Activated T-helper 1 cell treated with anti-CD3 and anti-CD28 coated beads, Interleukin-12 subunit alpha, Interleukin-12 subunit beta, Interleukin-2, Interleukin-4 antibody, amounts not matched to agents 30 ng/mL and 10 ng/mL and 1 ng/mL, durations not matched to agents 14 hours and 24 hours and 36 hours (primary cell): ENCODE results near the gene ORC1. TPM values are rescaled to one million over a fixed set of nuclear protein-coding genes. Genes with fewer than 3 reads are reported as not detected.
"Not testable (repeated sequence)": the region's sequence is repeated elsewhere in the genome, so short reads cannot be mapped to it uniquely, and the experiment has no call there.

Experiments used
- DNase-seq: peaks from one replicate; pipeline ENCODE4 v3.0.0; 2021; ENCODE audit warnings: low spot score
- H3K27ac Mint-ChIP-seq: one replicate; pipeline ENCODE4 v1.8.0; 2021; ENCODE audit warnings: mild to moderate bottlenecking, mixed read lengths
- H3K27me3 Mint-ChIP-seq: one replicate; pipeline ENCODE4 v1.8.0; 2022; ENCODE audit warnings: mild to moderate bottlenecking, moderate library complexity, mixed read lengths; ENCODE audit not compliant: insufficient read depth
- H3K36me3 Mint-ChIP-seq: one replicate; pipeline ENCODE4 v1.8.0; 2021; ENCODE audit warnings: low read depth, mixed read lengths
- H3K4me1 Mint-ChIP-seq: one replicate; pipeline ENCODE4 v1.8.0; 2021; ENCODE audit warnings: low read depth, mixed read lengths
- H3K4me3 Mint-ChIP-seq: one replicate; pipeline ENCODE4 v1.8.0; 2021; ENCODE audit warnings: mild to moderate bottlenecking, moderate library complexity, mixed read lengths
- H3K9me3 Mint-ChIP-seq: one replicate; pipeline ENCODE4 v1.8.0; 2021; ENCODE audit warnings: mixed read lengths
- intact Hi-C: fragments of 100-400 bp; cut with micrococcal nuclease; formaldehyde crosslinking; loops from one replicate; pipeline ENCODE4 v1.15.1; 2024
- total RNA-seq: library from RNA; stranded (reverse); gene quantifications from 2 replicates; pipeline ENCODE4 v1.2.3, GENCODE V29; 2022

The ORC1 gene
- total RNA-seq, 1 donor from 2014 or later = 39.6 TPM

DNA sequence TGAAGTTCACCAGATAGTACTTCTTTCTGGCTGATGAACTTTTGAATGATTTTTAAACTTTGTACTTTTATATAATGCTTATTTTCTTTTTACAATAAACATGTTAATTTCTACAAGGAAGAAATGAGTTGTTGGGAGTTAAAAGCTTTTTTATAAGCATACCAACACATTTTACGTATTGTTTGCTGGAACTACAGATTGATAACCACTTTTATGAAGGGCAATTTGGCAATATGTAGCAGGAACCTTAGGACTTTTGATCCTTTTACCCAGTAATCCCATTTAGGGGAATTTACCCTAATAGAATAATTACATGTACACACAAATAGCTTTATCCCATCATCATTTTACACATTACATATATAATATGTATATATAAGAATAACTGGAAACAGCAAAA lies 16.5 kb upstream of the ORC1 start:
- H3K27me3 Mint-ChIP-seq = no peaks in the 10 kb centered on the region
- H3K9me3 Mint-ChIP-seq = no peaks in the 10 kb centered on the region
- H3K27ac Mint-ChIP-seq = no peak overlapping the region
- peaks cover 47% of the 10 kb centered on the region for H3K36me3 Mint-ChIP-seq
- H3K4me1 Mint-ChIP-seq = peaks cover 45% of the 10 kb centered on the region
- DNase-seq = no peak
- no peak overlapping the region for H3K4me3 Mint-ChIP-seq
- intact Hi-C loops = loop anchor here (5.0 kb wide), 2 partner anchors 53 to 132 kb away; partner anchors contain the start of genes CC2D1B and TUT4

- Mint-ChIP-seq H3K27me3 (no peaks in the 10 kb centered on the region), H3K9me3 (no peaks in the 10 kb centered on the region), H3K4me1 (peaks cover 18% of the 10 kb centered on the region), H3K27ac (no peak overlapping the region), H3K36me3 (peaks cover 60% of the 10 kb centered on the region), H3K4me3 (no peak overlapping the region)
- no peak for DNase-seq
- intact Hi-C loops = no loop called here
Measured at GRCh38 chr1:52416811-52417210, 12.6 kb upstream of the ORC1 start.

- H3K36me3 Mint-ChIP-seq = peaks cover 69% of the 10 kb centered on the region
- no peak overlapping the region for H3K27ac Mint-ChIP-seq
- no peaks in the 10 kb centered on the region for H3K27me3 Mint-ChIP-seq
- peaks cover 14% of the 10 kb centered on the region for H3K4me1 Mint-ChIP-seq
- no peaks in the 10 kb centered on the region for H3K9me3 Mint-ChIP-seq
- intact Hi-C loops = no loop called here
- H3K4me3 Mint-ChIP-seq = no peak overlapping the region
- DNase-seq = no peak
Measured at GRCh38 chr1:52414942-52415341, 10.7 kb upstream of the ORC1 start.

- H3K36me3 Mint-ChIP-seq = peaks cover 69% of the 10 kb centered on the region
- H3K9me3 Mint-ChIP-seq = no peaks in the 10 kb centered on the region
- H3K27ac Mint-ChIP-seq = no peak overlapping the region
- peaks cover 9% of the 10 kb centered on the region for H3K4me1 Mint-ChIP-seq
- H3K27me3 Mint-ChIP-seq = no peaks in the 10 kb centered on the region
- no peak overlapping the region for H3K4me3 Mint-ChIP-seq
- DNase-seq = no peak
- intact Hi-C loops = no loop called here
Measured at GRCh38 chr1:52413410-52413989, 9.3 kb upstream of the ORC1 start.

- Mint-ChIP-seq H3K27me3 (no peaks in the 10 kb centered on the region), H3K9me3 (no peaks in the 10 kb centered on the region), H3K4me1 (peaks cover 45% of the 10 kb centered on the region), H3K36me3 (peaks cover 40% of the 10 kb centered on the region), H3K4me3 (peak overlapping the region; percentile 100), H3K27ac (peak overlapping the region; percentile 100)
- intact Hi-C loops = loop anchor here (1.0 to 10.0 kb wide), 13 partner anchors 19 to 815 kb away; partner anchors contain the start of genes BTF3L4, CC2D1B, COA7 and CPT2
- no peak for DNase-seq
Measured at GRCh38 chr1:52404975-52405338, 734 bp upstream of the ORC1 start.

DNA sequence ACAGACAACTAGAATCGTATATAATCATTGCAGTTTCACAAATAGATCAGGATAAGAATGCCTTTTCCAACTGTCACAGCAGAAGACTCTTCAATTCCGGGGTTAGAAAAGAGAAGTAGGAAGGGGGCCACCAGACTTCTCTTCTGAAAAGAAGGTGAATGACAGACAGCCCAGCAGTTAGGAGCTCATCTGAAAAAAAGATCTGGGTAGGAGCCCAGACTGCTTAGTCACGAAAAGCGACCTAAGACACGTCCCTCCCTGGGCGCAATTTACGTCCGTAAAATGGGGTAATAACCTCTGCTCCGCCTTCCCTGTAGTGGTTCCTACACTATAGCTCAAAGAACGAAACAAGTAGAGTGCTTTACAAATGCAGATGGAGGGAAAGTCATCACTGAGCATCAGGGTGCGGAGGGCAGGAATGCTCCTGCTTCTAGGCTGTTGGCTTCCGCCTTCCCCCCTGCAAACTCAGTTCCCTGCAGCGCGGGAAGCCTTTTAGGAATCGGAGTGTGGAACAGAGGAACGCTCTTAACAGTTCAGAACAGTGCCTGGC lies 582 bp downstream of the ORC1 start:
- H3K4me1 Mint-ChIP-seq = peaks cover 45% of the 10 kb centered on the region
- H3K36me3 Mint-ChIP-seq = peaks cover 39% of the 10 kb centered on the region
- no peaks in the 10 kb centered on the region for H3K27me3 Mint-ChIP-seq
- intact Hi-C loops = loop anchor here (1.0 to 10.0 kb wide), 13 partner anchors 21 to 817 kb away; partner anchors contain the start of genes BTF3L4, CC2D1B, COA7 and CPT2
- H3K9me3 Mint-ChIP-seq = no peaks in the 10 kb centered on the region
- DNase-seq = peak; percentile 65
- peak overlapping the region; percentile 100 for H3K4me3 Mint-ChIP-seq
- H3K27ac Mint-ChIP-seq = peak overlapping the region; percentile 100

DNA sequence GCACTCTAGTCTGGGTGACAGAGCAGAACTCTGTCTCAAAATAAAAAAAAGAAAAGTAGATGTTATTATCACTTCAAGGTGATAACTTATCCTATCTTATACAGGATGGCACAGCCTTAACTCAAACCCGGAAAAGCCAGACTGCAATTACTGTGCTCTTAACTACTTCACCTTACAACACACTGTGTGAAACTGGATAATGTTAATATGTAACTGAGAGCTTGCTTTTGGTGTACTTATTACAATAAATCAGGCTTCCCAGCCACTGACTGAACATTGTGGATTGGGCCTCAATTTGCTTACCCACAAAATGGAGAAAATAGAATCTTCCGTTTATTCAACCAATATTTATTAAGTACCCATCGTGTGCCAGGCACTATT lies 1.4 kb downstream of the ORC1 start:
- H3K9me3 Mint-ChIP-seq = no peaks in the 10 kb centered on the region
- H3K36me3 Mint-ChIP-seq = peaks cover 34% of the 10 kb centered on the region
- peaks cover 45% of the 10 kb centered on the region for H3K4me1 Mint-ChIP-seq
- H3K27ac Mint-ChIP-seq = peak overlapping the region; percentile 29
- peak overlapping the region; percentile 100 for H3K4me3 Mint-ChIP-seq
- H3K27me3 Mint-ChIP-seq = no peaks in the 10 kb centered on the region
- no peak for DNase-seq
- intact Hi-C loops = loop anchor here (5.0 to 10.0 kb wide), 3 partner anchors 122 to 794 kb away; partner anchors contain the start of genes CPT2 and ECHDC2

DNA sequence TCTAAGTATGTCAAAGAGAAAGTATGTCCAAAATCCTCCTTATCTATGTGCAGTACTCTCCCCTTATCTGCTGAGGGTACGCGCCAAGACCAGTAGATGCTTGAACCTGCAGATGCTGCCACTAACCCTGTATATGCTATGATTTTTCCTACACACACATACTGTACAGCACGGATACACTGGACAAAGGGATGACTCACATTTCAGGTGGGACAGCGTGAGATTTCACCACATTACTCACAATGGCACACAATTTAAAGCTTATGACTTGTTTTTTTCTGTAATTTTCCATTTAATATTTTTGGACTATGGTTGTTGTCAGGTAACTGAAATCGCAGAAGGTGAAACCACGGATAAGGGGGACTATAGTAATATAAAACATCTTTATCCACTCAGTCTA lies 4.1 kb downstream of the ORC1 start:
- Mint-ChIP-seq H3K27ac (no peak overlapping the region), H3K27me3 (no peaks in the 10 kb centered on the region), H3K9me3 (no peaks in the 10 kb centered on the region), H3K4me1 (peaks cover 32% of the 10 kb centered on the region), H3K36me3 (peaks cover 37% of the 10 kb centered on the region), H3K4me3 (no peak overlapping the region)
- intact Hi-C loops = loop anchor here (5.0 to 10.0 kb wide), 3 partner anchors 125 to 797 kb away; partner anchors contain the start of genes CPT2 and ECHDC2
- no peak for DNase-seq

DNA sequence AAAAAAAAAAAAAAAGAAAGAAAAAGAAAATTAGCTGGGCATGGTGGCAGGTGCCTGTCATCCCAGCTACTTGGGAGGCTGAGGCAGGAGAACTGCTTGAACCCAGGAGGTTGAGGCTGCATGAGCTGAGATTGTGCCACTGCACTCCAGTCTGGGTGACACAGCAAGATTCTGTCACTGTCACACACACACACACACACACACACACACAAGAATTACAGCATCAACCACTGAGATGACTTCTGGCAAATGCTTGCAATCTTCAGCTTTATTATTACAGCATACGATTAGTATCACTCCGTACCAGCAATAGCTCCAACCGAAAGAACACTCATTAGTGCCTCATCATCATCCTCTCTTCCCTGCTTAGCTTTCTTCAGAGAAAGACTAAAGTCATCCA lies 4.6 kb downstream of the ORC1 start:
- Mint-ChIP-seq H3K9me3 (no peaks in the 10 kb centered on the region), H3K4me3 (no peak overlapping the region), H3K4me1 (peaks cover 32% of the 10 kb centered on the region), H3K36me3 (peaks cover 41% of the 10 kb centered on the region), H3K27me3 (no peaks in the 10 kb centered on the region), H3K27ac (no peak overlapping the region)
- intact Hi-C loops = loop anchor here (5.0 to 10.0 kb wide), 3 partner anchors 125 to 798 kb away; partner anchors contain the start of genes CPT2 and ECHDC2
- DNase-seq = no peak

DNA sequence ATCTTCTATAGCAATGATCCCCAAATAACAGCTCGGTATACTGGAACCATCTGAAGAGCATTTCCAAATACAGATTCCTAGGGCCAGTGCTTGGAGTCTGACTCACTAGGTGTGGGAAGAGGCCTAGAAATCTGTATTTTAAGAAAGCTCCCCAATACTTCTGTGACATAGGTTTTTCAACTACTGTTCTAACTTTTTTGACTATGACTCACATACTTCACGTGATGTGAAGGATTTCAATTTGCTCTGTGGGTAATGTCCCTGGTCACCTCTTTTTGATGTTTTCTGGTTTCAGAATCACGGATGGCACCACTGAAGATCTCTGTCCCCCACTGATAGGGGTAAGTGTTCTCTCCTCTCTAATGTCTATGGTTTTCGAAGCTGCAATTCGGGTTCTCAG lies 11.0 kb downstream of the ORC1 start:
- H3K9me3 Mint-ChIP-seq = no peaks in the 10 kb centered on the region
- H3K4me1 Mint-ChIP-seq = no peaks in the 10 kb centered on the region
- intact Hi-C loops = no loop called here
- peaks cover 57% of the 10 kb centered on the region for H3K36me3 Mint-ChIP-seq
- no peak for DNase-seq
- H3K27me3 Mint-ChIP-seq = no peaks in the 10 kb centered on the region
- H3K4me3 Mint-ChIP-seq = no peak overlapping the region
- H3K27ac Mint-ChIP-seq = no peak overlapping the region

GRCh38 chr1:52386458-52386857 lies 17.8 kb downstream of the ORC1 start:
- Mint-ChIP-seq H3K9me3 (no peaks in the 10 kb centered on the region), H3K27ac (no peak overlapping the region), H3K36me3 (peaks cover 47% of the 10 kb centered on the region), H3K4me1 (no peaks in the 10 kb centered on the region), H3K27me3 (no peaks in the 10 kb centered on the region), H3K4me3 (no peak overlapping the region)
- intact Hi-C loops = no loop called here
- no peak for DNase-seq

DNA sequence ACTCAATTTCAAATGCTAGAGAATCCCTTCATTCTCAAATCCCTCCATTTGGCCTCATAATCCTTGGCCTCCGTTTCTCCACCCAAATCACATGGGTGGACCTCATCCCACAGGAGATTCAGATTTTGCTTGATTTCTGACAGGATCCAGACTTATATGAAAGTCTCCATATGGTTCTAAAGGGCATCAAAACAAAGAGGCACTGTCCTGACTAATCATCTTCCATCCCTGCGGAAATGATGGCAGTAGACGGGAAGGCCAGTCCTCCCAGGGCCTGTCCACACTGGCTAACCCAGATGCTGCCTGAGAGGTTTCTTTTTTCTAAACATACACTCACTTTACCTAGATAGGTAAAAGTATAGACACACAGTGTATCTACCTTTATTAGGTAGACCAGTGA lies 18.8 kb downstream of the ORC1 start:
- Mint-ChIP-seq H3K36me3 (peaks cover 50% of the 10 kb centered on the region), H3K27ac (no peak overlapping the region), H3K4me3 (no peak overlapping the region), H3K27me3 (no peaks in the 10 kb centered on the region), H3K9me3 (no peaks in the 10 kb centered on the region), H3K4me1 (no peaks in the 10 kb centered on the region)
- no peak for DNase-seq
- intact Hi-C loops = no loop called here

GRCh38 chr1:52369851-52370250 lies 34.4 kb downstream of the ORC1 start:
- intact Hi-C loops = loop anchor here (5.0 to 10.0 kb wide), 6 partner anchors 52 to 1577 kb away; partner anchors contain the start of genes ECHDC2, IFT25, LRP8 and LRRC42
- not testable (repeated sequence) for H3K27ac Mint-ChIP-seq, H3K9me3 Mint-ChIP-seq, H3K27me3 Mint-ChIP-seq, DNase-seq, H3K4me3 Mint-ChIP-seq
- peaks cover 29% of the 10 kb centered on the region for H3K4me1 Mint-ChIP-seq
- peaks cover 14% of the 10 kb centered on the region for H3K36me3 Mint-ChIP-seq
